Esophagus squamous epithelium (tissue), 5 donors: ENCODE measurements around the gene GAS5. TPM values are rescaled to one million over a fixed set of nuclear protein-coding genes. Genes with fewer than 3 reads are reported as not detected.

Experiments used
- DNase-seq: peaks from one replicate; lab custom pipeline; 2025; lab: John Stamatoyannopoulos, UW
- H3K27ac ChIP-seq, 4 donors: fragments of 200-600 bp; sonication (generic); one replicate each; pipeline ENCODE4 v1.5.1; 2016 to 2019; ENCODE audit warnings: mild to moderate bottlenecking in 1 of 4
- H3K27me3 ChIP-seq, 4 donors: fragments of 200-600 bp; sonication (generic); 1 replicate in 3 of 4; 2 replicates in 1 of 4; pipeline versions ENCODE4 v1.5.1 to v1.6.0; 2017 to 2021; ENCODE audit warnings: antibody characterized with exemption in 1 of 4
- H3K36me3 ChIP-seq, 3 donors: fragments of 200-600 bp; sonication (generic); one replicate each; pipeline ENCODE4 v1.5.1; 2016 to 2019
- H3K4me1 ChIP-seq, 3 donors: fragments of 200-600 bp; sonication (generic); one replicate each; pipeline ENCODE4 v1.5.1; 2017 to 2019
- H3K4me3 ChIP-seq, 4 donors: fragments of 200-600 bp; sonication (generic); 1 replicate in 3 of 4; 2 replicates in 1 of 4; pipeline ENCODE4 v1.5.1; 2016 to 2019; ENCODE audit warnings: mild to moderate bottlenecking in 2 of 4, moderate library complexity in 1 of 4
- H3K9me3 ChIP-seq, 3 donors: fragments of 200-600 bp; sonication (generic); one replicate each; pipeline ENCODE4 v1.5.1; 2016 to 2019
- CTCF ChIP-seq, 6 experiments: fragments of 450-650 bp in 4 of 6; fragments of 200-600 bp in 2 of 6; sonication (generic) in 2 of 6; IDR thresholded peaks; one replicate each; pipeline ENCODE4 v1.5.1; 2016 to 2019; ENCODE audit warnings: antibody characterized with exemption in 6 of 6, mild to moderate bottlenecking in 4 of 6, moderate library complexity in 4 of 6
- POLR2A ChIP-seq, 4 donors: fragments of 450-650 bp; IDR thresholded peaks; one replicate each; pipeline ENCODE4 v1.6.1; 2017; ENCODE audit warnings: antibody characterized with exemption in 4 of 4, mild to moderate bottlenecking in 4 of 4, moderate library complexity in 3 of 4
- WGBS, 2 donors: methylation state at CpG; one replicate each; pipeline ENCODE4 v1.1.5; 2018; 5-methylcytosine and 5-hydroxymethylcytosine counted together
- intact Hi-C: fragments of 100-400 bp; cut with DNase I; formaldehyde crosslinking; loops from one replicate; pipeline ENCODE4 v1.15.0; 2022
- total RNA-seq, 4 donors: library from RNA; depleted of rRNA; stranded (reverse); fragments of >200 nt; gene quantifications; one replicate each; pipeline ENCODE4 v1.1.0, GENCODE V29; 2016
- donor health status: DM: yes; HTN: yes; CAD: no.

GAS5 gene
- total RNA-seq, 4 donors from 2014 or later: 202 to 715 (median 315) TPM

GRCh38 chr1:173827611-173828010 lies 40.2 kb downstream of the GAS5 start:
- Histone ChIP-seq H3K27me3 (no peaks in the 10 kb centered on the region), H3K27ac (no peak overlapping the region), H3K9me3 (no peaks in the 10 kb centered on the region), H3K4me3 (no peak overlapping the region), H3K4me1 (peaks cover 5 to 26% (median 5%) of the 10 kb centered on the region in 3 donors), H3K36me3 (peaks cover 0 to 37% (median 4%) of the 10 kb centered on the region in 3 donors)
- DNase-seq: no peak
- intact Hi-C loops: loop anchor here (10.0 kb wide), 1 partner anchor 413 kb away; no protein-coding TSS in a partner anchor
- 82 to 86% methylated on average over 2 of the region's 2 CpGs for WGBS, 2 donors
- TF ChIP-seq POLR2A (IDR thresholded peaks at IDR 0.05): no peak
- no peak for TF ChIP-seq CTCF (IDR thresholded peaks at IDR 0.05)

- Histone ChIP-seq H3K9me3 (no peaks in the 10 kb centered on the region), H3K4me3 (peak within 1 kb of the TSS; percentile 54 to 72 (median 69)), H3K4me1 (peaks cover 5 to 29% (median 5%) of the 10 kb centered on the region in 3 donors), H3K36me3 (peaks cover 0 to 6% (median 0%) of the 10 kb centered on the region in 3 donors), H3K27ac (peak within 1 kb of the TSS; percentile 87 to 94 (median 92)), H3K27me3 (no peaks in the 10 kb centered on the region)
- intact Hi-C loops: loop anchor here (10.0 kb wide), 1 partner anchor 410 kb away; no protein-coding TSS in a partner anchor
- DNase-seq: peak; percentile 77
- WGBS, 2 donors: 0 to 1% methylated on average over 32 to 45 of the region's 55 CpGs
- TF ChIP-seq CTCF (IDR thresholded peaks at IDR 0.05): peak in 2 of 6 experiments; percentile 9
- peak in 3 of 4 donors; percentile 38 to 50 (median 48) for TF ChIP-seq POLR2A (IDR thresholded peaks at IDR 0.05)
Measured at GRCh38 chr1:173824315-173825081, 43.3 kb downstream of the GAS5 start, which contains the start of the genes CENPL and DARS2. Gene CENPL (minus strand): TSS chr1:173824883. CDS start chr1:173811299, 13,584 bp downstream. Gene DARS2 (plus strand): TSS chr1:173824673. CDS start chr1:173825230, 557 bp downstream.

GRCh38 chr1:173823781-173824314 lies 43.9 kb downstream of the GAS5 start:
- peaks cover 5 to 29% (median 5%) of the 10 kb centered on the region in 3 donors for H3K4me1 ChIP-seq
- WGBS, 2 donors: 0 to 1% methylated on average over 14 to 19 of the region's 25 CpGs
- H3K4me3 ChIP-seq: peak overlapping the region; percentile 54 to 72 (median 69)
- no peak for DNase-seq
- no peaks in the 10 kb centered on the region for H3K27me3 ChIP-seq
- intact Hi-C loops: loop anchor here (10.0 kb wide), 1 partner anchor 409 kb away; no protein-coding TSS in a partner anchor
- peak overlapping the region; percentile 87 to 94 (median 92) for H3K27ac ChIP-seq
- TF ChIP-seq POLR2A (IDR thresholded peaks at IDR 0.05) (no peak), CTCF (IDR thresholded peaks at IDR 0.05) (no peak)
- no peaks in the 10 kb centered on the region for H3K9me3 ChIP-seq
- H3K36me3 ChIP-seq: peaks cover 0 to 2% (median 0%) of the 10 kb centered on the region in 3 donors

- WGBS, 2 donors: 88 to 90% methylated on average over 4 of the region's 4 CpGs
- intact Hi-C loops: loop anchor here (10.0 kb wide), 1 partner anchor 407 kb away; no protein-coding TSS in a partner anchor
- H3K4me3 ChIP-seq: no peak overlapping the region
- no peaks in the 10 kb centered on the region for H3K9me3 ChIP-seq
- TF ChIP-seq CTCF (IDR thresholded peaks at IDR 0.05): no peak
- no peak for TF ChIP-seq POLR2A (IDR thresholded peaks at IDR 0.05)
- H3K36me3 ChIP-seq: peaks cover 0 to 10% (median 0%) of the 10 kb centered on the region in 3 donors
- no peaks in the 10 kb centered on the region for H3K27me3 ChIP-seq
- H3K27ac ChIP-seq: no peak overlapping the region
- DNase-seq: no peak
- peaks cover 5 to 29% (median 5%) of the 10 kb centered on the region in 3 donors for H3K4me1 ChIP-seq
Measured at GRCh38 chr1:173821680-173822079, 46.1 kb downstream of the GAS5 start.
